ENCODE measurements around the gene FUT7. TPM values are rescaled to one million over a fixed set of nuclear protein-coding genes. Genes with fewer than 3 reads are reported as not detected.

The FUT7 gene, protein sequence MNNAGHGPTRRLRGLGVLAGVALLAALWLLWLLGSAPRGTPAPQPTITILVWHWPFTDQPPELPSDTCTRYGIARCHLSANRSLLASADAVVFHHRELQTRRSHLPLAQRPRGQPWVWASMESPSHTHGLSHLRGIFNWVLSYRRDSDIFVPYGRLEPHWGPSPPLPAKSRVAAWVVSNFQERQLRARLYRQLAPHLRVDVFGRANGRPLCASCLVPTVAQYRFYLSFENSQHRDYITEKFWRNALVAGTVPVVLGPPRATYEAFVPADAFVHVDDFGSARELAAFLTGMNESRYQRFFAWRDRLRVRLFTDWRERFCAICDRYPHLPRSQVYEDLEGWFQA
- not detected in 2 replicates for total RNA-seq

DNA sequence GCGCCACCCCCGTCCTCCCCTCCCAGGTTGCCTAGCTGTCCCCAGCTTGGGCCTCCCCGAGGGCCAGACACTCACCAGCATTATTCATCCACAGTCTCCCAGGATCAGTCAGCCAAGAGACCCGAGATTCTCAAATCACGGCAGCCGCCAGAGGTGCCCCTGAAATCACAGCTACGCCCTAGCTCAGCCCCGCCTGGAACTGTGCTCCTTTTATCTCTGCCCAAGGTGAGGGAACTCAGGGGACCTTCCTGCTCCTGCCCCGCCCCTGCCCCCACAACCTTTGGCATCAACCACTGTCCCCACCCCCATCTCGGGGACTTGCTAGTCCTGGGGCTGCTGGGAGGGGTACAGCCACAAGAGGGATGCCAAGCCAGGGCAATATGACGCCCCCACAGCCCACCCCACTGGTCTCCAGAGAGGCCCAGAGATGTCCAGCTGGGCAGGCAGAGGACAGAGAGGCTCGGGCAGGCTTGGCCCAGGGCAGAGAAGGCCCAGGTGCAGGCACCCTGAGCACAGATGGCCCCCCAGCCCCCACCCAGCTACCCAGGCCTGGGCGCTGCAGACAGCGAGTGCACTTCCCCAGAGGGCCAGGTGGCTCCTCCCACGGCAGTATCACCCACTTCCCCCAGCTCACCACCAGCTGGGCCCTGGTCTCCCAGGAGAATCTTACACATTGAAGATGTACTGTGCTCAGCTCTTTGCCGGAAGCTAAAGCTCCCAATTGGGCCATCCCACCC lies at the start of gene FUT7:
Gene FUT7 (minus strand): TSS at position 185 of the 737 bp plus-strand sequence. CDS start 97 bp downstream, at position 88.

DNA sequence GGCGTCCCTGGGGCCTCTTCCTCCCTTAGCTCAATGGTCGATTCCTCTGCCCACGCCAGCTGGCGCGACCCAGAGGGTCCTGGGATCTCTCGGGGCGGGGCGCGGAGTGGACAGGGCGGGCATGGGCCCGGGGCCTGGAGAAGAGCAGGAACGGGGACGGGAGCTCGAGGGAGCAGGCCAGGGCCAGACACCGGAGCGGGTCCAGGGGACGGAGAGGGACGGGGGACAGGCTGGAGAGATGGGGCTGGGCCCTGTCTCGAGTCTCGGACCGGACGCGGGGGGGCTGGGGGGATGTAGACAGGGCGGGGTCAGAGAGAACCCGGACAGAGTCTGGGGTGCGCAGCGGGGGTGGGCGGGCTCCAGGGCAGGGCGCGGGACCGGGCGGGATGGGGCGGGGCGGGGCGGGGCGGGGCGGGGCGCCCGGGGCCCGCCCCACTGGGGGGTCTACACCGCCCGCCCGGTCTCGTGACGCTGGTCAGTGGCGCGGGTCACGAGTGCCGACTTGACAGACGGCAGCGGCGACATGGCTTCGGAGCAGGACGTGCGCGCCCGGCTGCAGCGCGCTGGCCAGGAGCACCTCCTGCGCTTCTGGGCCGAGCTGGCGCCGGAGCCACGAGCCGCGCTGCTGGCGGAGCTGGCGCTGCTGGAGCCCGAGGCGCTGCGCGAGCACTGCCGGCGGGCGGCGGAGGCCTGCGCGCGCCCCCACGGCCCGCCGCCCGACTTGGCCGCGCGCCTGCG lies 45.3 kb upstream of the FUT7 start, which contains the start of gene UAP1L1:
Gene UAP1L1 (plus strand): TSS at position 508 of the 738 bp plus-strand sequence. CDS start 16 bp downstream, at position 524.

DNA sequence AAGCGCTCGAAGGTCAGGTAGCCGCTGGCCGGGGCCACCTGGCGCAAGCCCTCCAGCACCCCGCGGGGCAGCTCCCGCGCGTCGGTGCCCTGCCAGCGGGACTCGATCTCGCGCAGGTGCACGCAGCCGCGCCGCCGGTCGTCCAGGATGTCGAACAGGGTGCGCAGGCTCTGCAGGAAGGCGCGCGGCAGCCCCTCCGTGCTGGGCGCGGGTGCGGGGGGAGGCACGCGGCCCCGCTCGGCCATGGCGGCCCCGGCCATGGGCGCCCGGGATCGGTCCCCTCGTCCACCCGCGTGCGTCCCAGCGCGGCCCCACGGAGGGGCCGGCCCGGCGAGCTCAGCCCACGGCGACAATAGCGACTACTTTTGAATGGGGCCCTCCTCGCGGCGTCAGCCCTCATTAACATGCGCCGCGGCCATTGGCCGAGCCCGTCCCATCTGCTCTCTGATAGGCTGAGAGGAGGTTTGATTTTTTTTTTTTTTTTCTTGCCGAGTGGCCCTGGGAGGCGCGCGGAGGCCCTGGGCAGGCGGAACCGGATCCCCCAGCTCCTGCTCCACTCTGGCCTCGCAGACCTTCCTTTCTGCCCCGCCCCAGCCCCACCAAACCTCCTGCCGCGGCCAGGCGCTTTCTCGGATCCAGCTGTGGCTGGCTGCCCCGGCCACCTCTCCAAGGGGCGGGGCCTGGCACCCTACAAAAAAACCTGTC lies 38.5 kb upstream of the FUT7 start, which contains the start of gene SAPCD2:
Gene SAPCD2 (minus strand): TSS at position 357 of the 705 bp plus-strand sequence. CDS start 97 bp downstream, at position 260.

DNA sequence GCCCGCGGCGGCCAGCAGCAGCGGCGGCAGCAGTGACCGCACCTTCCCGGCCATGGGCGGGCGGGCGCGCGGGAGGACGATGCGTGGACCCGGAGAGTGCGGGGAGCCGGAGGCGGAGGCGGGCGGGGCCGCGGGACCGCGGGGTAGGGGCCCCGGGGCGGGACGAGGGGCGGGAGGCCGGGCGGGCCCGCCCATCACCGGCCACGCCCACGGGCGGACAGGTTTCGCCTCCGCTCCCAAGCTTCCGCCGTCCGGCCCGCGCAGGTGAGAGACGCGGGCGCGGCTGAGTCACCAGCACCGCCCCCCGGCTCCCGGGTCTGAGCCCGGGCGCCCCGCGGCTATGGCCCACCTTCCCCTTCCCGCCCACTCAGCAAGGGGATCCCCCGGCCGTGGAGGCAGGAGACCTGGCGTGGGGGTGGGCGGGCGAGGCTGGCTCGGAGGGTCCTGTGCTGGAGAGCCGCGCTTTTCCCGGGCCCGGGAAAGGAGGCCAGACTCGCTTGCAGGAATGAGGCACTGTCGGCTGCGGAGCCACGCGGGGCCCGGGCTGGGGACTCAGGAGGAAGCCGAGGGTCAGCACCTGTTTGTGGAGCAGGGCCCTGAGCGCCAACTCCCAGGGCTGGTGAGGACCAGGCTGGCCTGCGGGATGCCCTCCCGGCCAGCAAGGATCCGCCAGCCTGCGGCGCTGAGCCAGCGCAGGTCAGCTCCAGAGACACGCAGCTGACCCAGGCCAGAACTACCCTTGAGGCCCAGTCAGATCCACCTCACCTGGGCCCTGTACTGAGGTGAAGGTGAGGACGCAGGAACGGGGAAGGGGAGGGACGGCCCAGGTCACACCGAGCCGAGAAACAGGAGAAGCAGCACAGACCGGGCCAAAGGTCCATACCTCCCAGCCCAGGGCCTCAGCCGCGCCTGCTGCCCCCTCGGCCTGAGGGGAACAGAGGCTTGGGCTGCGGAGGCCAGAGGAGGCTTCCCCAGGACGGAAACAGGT lies 22.4 kb upstream of the FUT7 start, which contains the start of gene ENTPD2:
Gene ENTPD2 (minus strand): TSS at position 118 of the 988 bp plus-strand sequence. CDS start 64 bp downstream, at position 54.

DNA sequence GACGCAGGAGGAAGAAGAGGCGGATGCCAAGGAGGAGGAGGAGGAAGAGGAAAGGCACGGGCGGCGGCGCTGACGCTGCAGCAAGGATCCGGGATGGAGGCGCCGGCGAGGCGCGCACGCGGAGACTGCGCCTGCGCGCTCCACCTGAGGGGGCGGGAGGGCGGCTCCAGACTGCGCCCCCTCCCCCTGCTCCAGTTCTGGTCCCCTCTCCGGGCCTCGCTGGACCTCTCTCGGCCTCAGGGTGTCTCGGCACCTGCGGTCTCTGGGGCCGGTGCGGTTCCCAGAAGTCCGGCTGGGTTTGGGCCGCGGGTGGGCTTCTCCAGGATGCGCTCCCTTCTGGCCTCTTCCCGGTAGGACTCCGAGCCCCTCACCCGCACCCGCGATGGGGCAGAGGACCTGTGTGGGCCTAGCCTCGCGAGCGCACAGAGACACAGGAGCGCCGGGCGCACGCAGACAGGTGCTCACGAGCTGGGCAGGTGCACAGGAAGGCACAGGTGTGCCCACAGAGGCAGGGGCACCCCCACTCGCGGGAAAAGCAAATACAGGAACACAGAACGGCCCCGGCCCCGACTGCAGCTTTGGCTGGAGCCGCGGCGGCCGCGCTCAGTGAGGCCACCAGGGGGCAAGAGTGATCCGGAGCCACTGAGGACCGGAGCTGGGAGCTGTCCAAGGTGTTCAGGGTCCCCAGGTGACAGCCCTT lies 14.3 kb upstream of the FUT7 start, which contains the start of gene NPDC1:
Gene NPDC1 (minus strand): TSS at position 90 of the 700 bp plus-strand sequence. CDS start 188 bp downstream, outside the sequence.

DNA sequence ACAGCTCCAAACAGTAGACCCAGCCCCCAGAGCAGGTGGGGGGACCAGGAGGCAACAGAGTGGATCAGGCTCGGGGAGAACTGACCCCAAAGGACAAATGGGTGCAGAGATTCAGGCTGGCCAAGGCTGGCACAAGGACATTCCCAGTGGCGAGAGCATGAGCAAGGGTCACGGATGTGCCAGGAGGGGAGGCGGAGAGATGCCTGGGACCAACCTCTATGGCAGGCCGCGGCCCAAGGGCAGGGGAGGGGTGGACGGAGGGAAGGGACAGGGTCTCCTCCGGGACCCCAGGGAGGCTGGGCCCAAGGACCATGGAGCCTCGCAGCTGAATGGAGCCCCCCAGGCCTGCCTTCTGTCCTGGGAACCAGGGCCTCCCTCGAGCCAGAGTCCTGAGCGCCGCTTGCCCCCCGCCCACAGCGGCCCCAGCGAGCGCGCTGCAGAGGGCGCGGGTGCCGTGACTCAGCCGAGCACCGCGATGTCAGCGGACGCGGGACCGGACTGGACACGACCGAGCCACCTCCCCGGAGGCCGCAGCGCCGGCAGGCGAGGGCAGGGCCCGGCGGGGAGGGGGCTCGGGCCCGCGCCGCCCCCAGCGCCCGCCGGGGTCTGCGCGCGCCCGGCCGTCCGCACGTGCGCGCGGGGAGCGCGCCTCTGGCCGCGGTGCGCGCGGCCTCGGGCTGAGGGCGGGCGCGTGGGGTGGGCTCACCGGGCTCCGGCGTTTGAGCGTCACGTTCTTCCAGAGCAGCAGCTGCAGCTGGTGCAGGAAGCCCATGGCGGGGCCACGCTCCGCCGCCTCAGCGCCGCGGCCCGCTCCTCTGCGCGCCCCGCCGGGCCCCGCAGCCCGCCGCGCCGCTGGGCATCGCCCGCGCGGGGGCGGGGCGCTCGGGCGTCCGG lies 4.3 kb downstream of the FUT7 start, which contains the start of gene ABCA2:
Gene ABCA2 (minus strand): TSS at position 869 of the 894 bp plus-strand sequence. CDS start 97 bp downstream, at position 772.

DNA sequence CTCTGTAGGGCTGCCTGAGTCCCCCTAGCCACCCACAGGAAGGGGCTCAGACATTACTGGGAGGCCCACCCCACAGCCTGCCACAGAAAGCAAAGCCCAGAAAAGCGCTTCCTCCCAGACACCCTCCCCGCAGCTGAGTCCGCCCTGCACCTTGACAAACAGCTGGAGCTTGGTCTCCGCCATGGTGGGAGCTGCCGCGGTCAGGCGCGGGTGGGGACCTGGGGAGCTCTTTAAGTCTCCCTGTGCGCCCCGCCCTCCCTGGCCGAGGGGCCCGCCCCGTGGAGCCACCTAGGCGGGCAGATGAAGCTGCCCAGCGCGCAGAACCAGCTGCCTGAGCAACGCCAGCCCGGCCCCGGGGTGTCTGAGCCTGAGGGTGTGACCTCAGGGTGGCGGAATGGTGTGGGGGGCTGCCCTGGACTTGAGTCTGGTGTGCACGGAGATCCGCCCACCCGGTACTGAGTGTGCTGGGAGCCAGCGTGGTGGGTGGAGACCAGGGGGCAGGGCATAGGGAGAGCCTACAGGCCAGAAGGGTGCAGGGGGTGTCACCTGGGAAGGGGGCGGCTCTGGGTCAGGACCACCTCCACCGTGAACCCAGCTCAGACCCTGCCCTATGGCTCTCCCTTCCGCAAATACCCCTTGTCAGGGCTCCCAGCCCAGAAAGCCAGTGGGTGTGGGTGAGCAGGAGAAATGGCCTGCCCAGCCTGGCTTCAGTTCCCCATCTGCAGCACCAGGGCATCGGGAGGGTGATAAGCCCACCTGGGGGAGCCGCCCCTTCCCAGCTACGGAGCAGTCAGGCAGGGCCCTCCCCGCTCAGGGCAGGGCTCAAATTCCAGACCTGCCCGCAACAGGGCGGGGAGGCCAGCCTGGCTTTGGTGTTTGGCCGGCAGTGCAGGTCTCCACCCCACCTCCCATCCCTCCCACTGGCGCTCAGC lies 35.3 kb downstream of the FUT7 start, which contains the start of gene CLIC3:
Gene CLIC3 (minus strand): TSS at position 208 of the 932 bp plus-strand sequence. CDS start 25 bp downstream, at position 183.

DNA sequence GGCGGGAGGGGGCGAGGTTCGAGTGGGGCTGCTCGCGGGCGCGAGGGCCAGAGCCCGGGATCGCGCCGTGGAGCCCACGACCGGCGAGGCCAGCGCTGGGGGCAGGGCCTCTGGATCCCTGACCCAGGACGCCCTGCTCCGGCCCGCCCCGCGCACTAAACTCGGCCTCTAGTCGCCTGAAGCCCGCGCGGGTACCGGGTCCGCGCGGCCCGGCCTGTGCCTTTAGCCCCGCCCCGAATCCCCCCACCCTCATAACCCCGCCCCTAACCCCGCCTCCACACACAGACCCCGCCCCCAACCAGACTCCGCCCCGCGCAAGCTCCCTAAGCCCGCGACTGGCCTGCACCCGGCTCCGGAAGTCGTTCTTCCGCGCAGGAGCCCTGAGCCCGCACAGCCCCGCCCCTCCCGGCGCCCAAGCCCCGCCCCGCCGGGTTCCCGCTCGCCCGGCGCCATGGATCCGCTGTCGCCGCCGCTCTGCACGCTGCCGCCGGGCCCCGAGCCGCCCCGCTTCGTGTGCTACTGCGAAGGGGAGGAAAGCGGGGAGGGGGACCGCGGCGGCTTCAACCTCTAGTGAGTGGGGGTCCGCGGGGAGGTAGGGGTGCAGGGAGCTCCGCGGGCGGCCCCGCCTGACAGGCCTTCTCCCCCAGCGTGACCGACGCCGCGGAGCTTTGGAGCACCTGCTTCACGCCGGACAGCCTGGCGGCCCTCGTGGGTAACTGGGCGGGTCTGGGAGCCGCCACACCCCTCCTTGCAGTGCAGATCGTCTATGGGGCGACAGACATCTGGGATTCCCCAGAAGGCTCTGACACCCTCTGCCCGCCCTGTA lies 39.7 kb downstream of the FUT7 start, which contains the start of gene PAXX:
Gene PAXX (plus strand): TSS at position 430 of the 826 bp plus-strand sequence. CDS start 22 bp downstream, at position 452.

DNA sequence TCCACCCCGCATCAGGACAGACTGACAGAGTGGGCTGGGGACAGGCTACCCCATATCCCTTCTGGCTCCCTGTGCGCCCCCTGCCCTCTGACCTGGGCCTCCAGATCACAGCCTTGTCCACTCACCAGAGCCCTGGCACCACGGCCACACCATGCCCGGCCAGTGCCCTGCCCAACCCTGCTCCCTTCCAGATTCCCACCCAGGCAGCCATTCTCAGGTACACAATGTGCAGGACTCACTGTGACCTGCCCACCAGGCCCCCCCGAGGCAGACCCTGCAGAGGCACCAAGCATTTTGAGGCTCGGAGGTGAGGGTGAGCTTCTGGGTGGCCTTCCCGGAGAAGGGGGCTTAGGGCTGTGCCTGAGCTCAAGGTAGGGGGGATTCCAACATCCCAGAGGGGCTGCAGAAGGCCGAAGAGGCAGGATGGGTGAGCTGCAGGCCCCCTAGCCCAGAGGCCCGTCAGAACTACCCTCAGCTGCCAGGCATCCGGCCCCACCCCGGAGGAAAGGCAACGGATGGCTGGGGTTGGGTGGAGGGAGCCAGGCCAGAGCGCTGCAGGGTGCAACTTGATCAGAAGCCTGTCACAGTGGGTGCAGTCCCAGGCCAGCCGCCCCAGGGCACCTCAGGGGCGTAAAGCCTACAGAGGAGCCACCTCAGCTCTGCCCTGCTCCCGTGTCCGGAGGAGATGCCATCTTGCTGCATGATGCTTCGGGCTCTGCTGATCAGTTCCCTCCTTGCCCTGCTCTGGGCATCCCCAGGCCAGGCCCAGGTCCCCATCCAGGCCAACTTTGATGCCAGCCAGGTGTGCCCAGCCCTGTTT lies 49.4 kb downstream of the FUT7 start, which contains the start of gene LCNL1:
Gene LCNL1 (plus strand): TSS at position 762 of the 820 bp plus-strand sequence. CDS start 594 bp downstream, outside the sequence.

Other genes with a start within 250 kb of the FUT7 start
- gene TMEM141, start 240.7 kb downstream of the FUT7 start, total RNA-seq = 45.2 and 56.1 TPM in 2 replicates
- gene CCDC183, start 235.8 kb downstream of the FUT7 start, total RNA-seq = 0.15 and 0.33 TPM in 2 replicates
- gene RABL6, start 224.1 kb downstream of the FUT7 start, total RNA-seq = 56.0 and 64.8 TPM in 2 replicates
- 1.6 and 2.2 TPM in 2 replicates for gene AJM1, start 189.6 kb downstream of the FUT7 start, total RNA-seq
- 79.6 and 134 TPM in 2 replicates for gene PHPT1, start 182.7 kb downstream of the FUT7 start, total RNA-seq
- 1.3 and 5.5 TPM in 2 replicates for gene MAMDC4, start 179.7 kb downstream of the FUT7 start, total RNA-seq
- 219 and 273 TPM in 2 replicates for gene EDF1, start 165.8 kb downstream of the FUT7 start, total RNA-seq
- 11.8 and 14.6 TPM in 2 replicates for gene TRAF2, start 145.6 kb downstream of the FUT7 start, total RNA-seq
- gene FBXW5, start 87.3 kb downstream of the FUT7 start, total RNA-seq = 143 and 239 TPM in 2 replicates
- gene C8G, start 86.8 kb downstream of the FUT7 start, total RNA-seq = not detected in 2 replicates
- gene LCN12, start 79.8 kb downstream of the FUT7 start, total RNA-seq = not detected in 2 replicates
- 2.8 and 36.7 TPM in 2 replicates for gene PTGDS, start 54.6 kb downstream of the FUT7 start, total RNA-seq
- 0.58 and 3.1 TPM in 2 replicates for gene LCNL1, start 49.1 kb downstream of the FUT7 start, total RNA-seq
- 16.1 and 16.2 TPM in 2 replicates for gene PAXX, start 39.7 kb downstream of the FUT7 start, total RNA-seq
- 1.6 and 5.8 TPM in 2 replicates for gene CLIC3, start 35.5 kb downstream of the FUT7 start, total RNA-seq
- 22.1 and 30.8 TPM in 2 replicates for gene ABCA2, start 3.9 kb downstream of the FUT7 start, total RNA-seq
- gene NPDC1, start 14.1 kb upstream of the FUT7 start, total RNA-seq = 22.1 and 36.9 TPM in 2 replicates
- not detected in 2 replicates for gene ENTPD2, start 22.0 kb upstream of the FUT7 start, total RNA-seq
- 1.5 and 8.0 TPM in 2 replicates for gene SAPCD2, start 38.5 kb upstream of the FUT7 start, total RNA-seq
- 31.3 and 34.7 TPM in 2 replicates for gene UAP1L1, start 45.4 kb upstream of the FUT7 start, total RNA-seq
- gene MAN1B1, start 54.9 kb upstream of the FUT7 start, total RNA-seq = 91.3 and 113 TPM in 2 replicates
- gene DPP7, start 82.6 kb upstream of the FUT7 start, total RNA-seq = 89.9 and 123 TPM in 2 replicates
- 0.15 and 0.33 TPM in 2 replicates for gene GRIN1, start 107.1 kb upstream of the FUT7 start, total RNA-seq
- gene LRRC26, start 138.0 kb upstream of the FUT7 start, total RNA-seq = not detected in 2 replicates
- gene TMEM210, start 140.0 kb upstream of the FUT7 start, total RNA-seq = not detected in 2 replicates
- 28.0 and 31.0 TPM in 2 replicates for gene ANAPC2, start 156.5 kb upstream of the FUT7 start, total RNA-seq
- gene SSNA1, start 156.6 kb upstream of the FUT7 start, total RNA-seq = 55.1 and 92.1 TPM in 2 replicates
- 7.7 and 11.6 TPM in 2 replicates for gene TPRN, start 168.7 kb upstream of the FUT7 start, total RNA-seq
- 41.5 and 48.8 TPM in 2 replicates for gene TMEM203, start 173.6 kb upstream of the FUT7 start, total RNA-seq
- 5.1 and 6.8 TPM in 2 replicates for gene NDOR1, start 173.6 kb upstream of the FUT7 start, total RNA-seq
- 0.15 and 0.50 TPM in 2 replicates for gene RNF208, start 190.2 kb upstream of the FUT7 start, total RNA-seq
- 0.44 and 1.7 TPM in 2 replicates for gene CYSRT1, start 193.1 kb upstream of the FUT7 start, total RNA-seq
- gene RNF224, start 195.4 kb upstream of the FUT7 start, total RNA-seq = 0.17 TPM in 1 of 2 replicates, not detected in the other
- gene SLC34A3, start 198.8 kb upstream of the FUT7 start, total RNA-seq = under 0.01 TPM in 1 of 2 replicates, not detected in the other
- 205 and 421 TPM in 2 replicates for gene TUBB4B, start 209.2 kb upstream of the FUT7 start, total RNA-seq
- gene STPG3, start 219.2 kb upstream of the FUT7 start, total RNA-seq = 0.66 TPM in 1 of 2 replicates, not detected in the other
- gene NELFB, start 223.2 kb upstream of the FUT7 start, total RNA-seq = 53.4 and 63.5 TPM in 2 replicates
- gene TOR4A, start 245.6 kb upstream of the FUT7 start, total RNA-seq = 25.5 and 28.9 TPM in 2 replicates